Lung (tissue), 12 donors: ENCODE measurements around the gene TUSC7. TPM values are rescaled to one million over a fixed set of nuclear protein-coding genes. Genes with fewer than 3 reads are reported as not detected.

Experiments
- ATAC-seq: fragments of 200-7000 bp; cut with Tn5 transposase; one replicate; pipeline ENCODE4 v1.9.1; 2020; ENCODE audit warnings: moderate number of reproducible peaks; ENCODE audit not compliant: insufficient read depth, low FRiP score
- DNase-seq, 3 donors: peaks; one replicate each; pipeline ENCODE4 v3.0.0-alpha.2; 2013 to 2017
- H3K27ac ChIP-seq, 2 donors: one replicate each; pipeline ENCODE4 v1.5.1; 2013; ENCODE audit warnings: mild to moderate bottlenecking in 2 of 2, moderate library complexity in 2 of 2, control low read depth in 1 of 2, inconsistent platforms in 1 of 2, low read depth in 1 of 2, low read length in 1 of 2
- H3K27me3 ChIP-seq, 3 donors: one replicate each; pipeline ENCODE4 v1.5.1; 2013; ENCODE audit warnings: low read length in 2 of 3; ENCODE audit not compliant: control insufficient read depth in 3 of 3, insufficient read depth in 3 of 3
- H3K36me3 ChIP-seq, 4 donors: one replicate each; pipeline ENCODE4 v1.5.1; 2013; ENCODE audit warnings: low read length in 4 of 4, mild to moderate bottlenecking in 1 of 4, moderate library complexity in 1 of 4; ENCODE audit not compliant: control insufficient read depth in 4 of 4, insufficient read depth in 4 of 4
- H3K4me1 ChIP-seq, 5 donors: one replicate each; pipeline ENCODE4 v1.5.1; 2013; ENCODE audit warnings: low read length in 5 of 5, mild to moderate bottlenecking in 2 of 5, moderate library complexity in 1 of 5; ENCODE audit not compliant: control insufficient read depth in 5 of 5, insufficient read depth in 5 of 5
- H3K4me3 ChIP-seq: one replicate; pipeline ENCODE4 v1.5.1; 2013; ENCODE audit warnings: mild to moderate bottlenecking, control low read depth, moderate library complexity
- H3K9ac ChIP-seq, 2 donors: one replicate each; pipeline ENCODE4 v1.5.1; 2013; ENCODE audit warnings: low read length in 2 of 2, control low read depth in 1 of 2; ENCODE audit not compliant: insufficient read depth in 1 of 2
- H3K9me3 ChIP-seq, 4 donors: one replicate each; pipeline ENCODE4 v1.5.1; 2013; ENCODE audit warnings: low read length in 3 of 4, mild to moderate bottlenecking in 1 of 4, moderate library complexity in 1 of 4; ENCODE audit not compliant: control insufficient read depth in 4 of 4, insufficient read depth in 3 of 4
- WGBS, 2 donors: extraction: QIAGEN DNeasy Blood & Tissue Kit; methylation state at CpG; one replicate each; pipeline ENCODE4 v1.1.7; 2013; 5-methylcytosine and 5-hydroxymethylcytosine counted together
- polyA plus RNA-seq, 2 donors: library from polyadenylated mRNA; stranded (reverse); fragments of 200-250 nt; gene quantifications; one replicate each; pipeline ENCODE4 v1.2.1, GENCODE V29; 2013
- total RNA-seq, 2 donors: library from RNA; depleted of rRNA in 1 of 2; stranded (reverse); fragments of >200 nt in 1 of 2; gene quantifications; one replicate each; pipeline ENCODE4 v1.2.1, GENCODE V29; 2014 to 2021
- TF ChIP-seq, protein P1 (sequence below): IDR thresholded peaks from 2 replicates; pipeline ENCODE4 v1.5.1; 2012; ENCODE audit warnings: mild to moderate bottlenecking; ENCODE audit errors: control extremely low read depth, extremely low read depth
- donor health status: control.
- donor health status: control.
- donor health status: Bipolar disorder and iron deficiency.
- donor health status: healthy.
- donor health status: DM: yes; HTN: yes; CAD: no.

TUSC7 gene
- total and polyA plus RNA-seq, 4 donors = not detected

DNA sequence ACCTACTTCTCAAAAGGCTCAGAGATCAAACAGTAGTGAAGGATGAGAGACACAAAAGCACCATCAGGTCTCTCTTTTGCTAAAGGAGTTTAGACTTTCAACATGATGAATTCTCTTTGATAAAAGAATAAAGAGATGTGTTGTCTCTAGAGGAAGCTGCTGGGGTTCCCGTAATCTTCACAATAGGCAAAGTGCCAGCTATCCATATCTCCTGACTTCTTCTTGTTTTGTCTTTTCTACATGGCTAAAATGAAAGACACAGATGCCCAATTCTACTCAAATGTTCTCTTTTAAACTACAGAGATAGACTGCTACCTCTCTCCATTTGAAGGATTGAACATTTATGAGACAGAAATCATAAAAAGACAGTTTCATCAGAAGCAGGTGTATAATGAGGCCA, 38.4 kb upstream of the TUSC7 start:
- Histone ChIP-seq H3K4me3 (no peak overlapping the region), H3K36me3 (no peaks in the 10 kb centered on the region), H3K4me1 (no peaks in the 10 kb centered on the region), H3K27me3 (no peaks in the 10 kb centered on the region), H3K9ac (no peak overlapping the region), H3K27ac (no peak overlapping the region), H3K9me3 (no peaks in the 10 kb centered on the region)
- TF ChIP-seq, protein P1, sequence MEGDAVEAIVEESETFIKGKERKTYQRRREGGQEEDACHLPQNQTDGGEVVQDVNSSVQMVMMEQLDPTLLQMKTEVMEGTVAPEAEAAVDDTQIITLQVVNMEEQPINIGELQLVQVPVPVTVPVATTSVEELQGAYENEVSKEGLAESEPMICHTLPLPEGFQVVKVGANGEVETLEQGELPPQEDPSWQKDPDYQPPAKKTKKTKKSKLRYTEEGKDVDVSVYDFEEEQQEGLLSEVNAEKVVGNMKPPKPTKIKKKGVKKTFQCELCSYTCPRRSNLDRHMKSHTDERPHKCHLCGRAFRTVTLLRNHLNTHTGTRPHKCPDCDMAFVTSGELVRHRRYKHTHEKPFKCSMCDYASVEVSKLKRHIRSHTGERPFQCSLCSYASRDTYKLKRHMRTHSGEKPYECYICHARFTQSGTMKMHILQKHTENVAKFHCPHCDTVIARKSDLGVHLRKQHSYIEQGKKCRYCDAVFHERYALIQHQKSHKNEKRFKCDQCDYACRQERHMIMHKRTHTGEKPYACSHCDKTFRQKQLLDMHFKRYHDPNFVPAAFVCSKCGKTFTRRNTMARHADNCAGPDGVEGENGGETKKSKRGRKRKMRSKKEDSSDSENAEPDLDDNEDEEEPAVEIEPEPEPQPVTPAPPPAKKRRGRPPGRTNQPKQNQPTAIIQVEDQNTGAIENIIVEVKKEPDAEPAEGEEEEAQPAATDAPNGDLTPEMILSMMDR = no peak
- 51 to 90% methylated on average over 1 of the region's 1 CpG for WGBS, 2 donors
- no peak for DNase-seq
- no peak for ATAC-seq

DNA sequence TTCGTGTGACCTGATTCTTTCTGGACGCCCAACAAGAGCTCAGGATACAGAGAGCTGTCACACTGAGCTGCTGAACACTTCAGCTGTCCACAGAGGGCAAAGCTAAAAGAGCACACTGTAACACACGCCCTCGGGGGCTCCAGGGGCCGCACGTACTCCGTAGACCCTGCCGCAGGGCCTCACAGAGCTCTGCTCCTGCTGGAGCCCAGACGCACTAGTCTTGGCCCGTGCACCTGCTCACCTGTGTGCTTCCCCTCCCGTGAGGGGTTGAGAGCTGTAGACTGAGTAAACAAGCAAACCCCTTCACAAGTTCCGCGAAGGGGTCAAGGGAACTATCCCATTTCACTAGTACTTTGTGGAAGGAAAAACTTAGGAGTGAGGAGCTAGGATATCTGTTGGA, 30.7 kb upstream of the TUSC7 start:
- no peak for ATAC-seq

DNA sequence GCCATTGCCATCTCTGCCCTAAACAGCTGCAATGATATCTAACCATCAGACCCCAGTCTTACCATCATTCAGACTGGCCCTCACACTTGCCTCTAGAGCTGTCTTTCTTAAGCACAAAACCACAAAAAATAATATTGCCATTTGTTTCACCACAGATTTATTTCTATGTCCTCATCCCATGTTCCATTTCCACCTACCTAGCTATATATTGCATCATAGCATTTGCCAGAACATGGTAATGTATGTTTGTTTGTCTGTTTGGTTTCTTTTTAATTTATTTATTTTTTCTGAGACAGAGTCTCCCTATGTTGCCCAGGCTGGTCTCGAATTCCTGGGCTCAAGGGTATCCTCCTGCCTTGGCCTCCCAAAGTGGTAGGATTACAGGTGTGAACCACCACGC, 18.5 kb upstream of the TUSC7 start:
- 68 to 69% methylated on average over 2 of the region's 2 CpGs for WGBS, 2 donors
- H3K27ac ChIP-seq = no peak overlapping the region
- H3K9ac ChIP-seq = no peak overlapping the region
- H3K4me3 ChIP-seq = no peak overlapping the region
- no peaks in the 10 kb centered on the region for H3K4me1 ChIP-seq
- H3K27me3 ChIP-seq = no peaks in the 10 kb centered on the region
- peaks cover 0 to 3% (median 0%) of the 10 kb centered on the region in 4 donors for H3K9me3 ChIP-seq
- no peak for DNase-seq
- ATAC-seq = no peak
- TF ChIP-seq, protein P1 = no peak
- H3K36me3 ChIP-seq = no peaks in the 10 kb centered on the region

More for the DNA sequence above, 30.7 kb upstream of the TUSC7 start:
- no peaks in the 10 kb centered on the region for H3K27me3 ChIP-seq
- H3K36me3 ChIP-seq = no peaks in the 10 kb centered on the region
- H3K4me1 ChIP-seq = no peaks in the 10 kb centered on the region
- no peaks in the 10 kb centered on the region for H3K9me3 ChIP-seq
- no peak overlapping the region for H3K9ac ChIP-seq
- WGBS, 2 donors = 63 to 71% methylated on average over 13 of the region's 13 CpGs
- TF ChIP-seq, protein P1 = no peak
- H3K27ac ChIP-seq = no peak overlapping the region
- H3K4me3 ChIP-seq = no peak overlapping the region
- DNase-seq = peak in 1 of 3 donors; percentile 4

DNA sequence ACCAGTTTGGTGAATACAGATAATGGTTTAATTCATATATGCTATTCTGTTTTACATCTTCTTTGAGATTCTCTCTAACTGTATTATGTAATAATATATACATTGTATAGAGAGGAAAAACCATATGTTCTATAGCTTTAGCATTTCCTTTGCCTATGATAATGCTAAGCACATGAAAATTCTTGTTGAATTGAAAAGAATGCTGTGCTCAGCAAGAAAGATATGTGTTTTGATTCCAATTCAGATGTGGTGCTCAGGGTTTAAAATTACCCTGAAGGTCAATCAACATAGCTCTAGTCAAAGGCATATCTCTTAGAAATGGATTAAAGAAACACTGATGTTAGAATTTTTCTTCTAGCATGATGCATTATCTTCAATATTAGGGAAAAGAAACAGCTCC, 8.5 kb upstream of the TUSC7 start:
- Histone ChIP-seq H3K36me3 (no peaks in the 10 kb centered on the region), H3K9me3 (peaks cover 0 to 3% (median 0%) of the 10 kb centered on the region in 4 donors), H3K4me1 (no peaks in the 10 kb centered on the region), H3K27me3 (no peaks in the 10 kb centered on the region), H3K9ac (no peak overlapping the region), H3K27ac (no peak overlapping the region), H3K4me3 (no peak overlapping the region)
- DNase-seq = no peak
- TF ChIP-seq, protein P1 = no peak
- no peak for ATAC-seq
